OCI-LY1 (cell line): ENCODE data around the gene NRK.

Experiments used
- CTCF ChIP-seq: fragments of 200-600 bp; sonication (generic), shearing (Covaris generic); IDR thresholded peaks from 2 replicates; pipeline ENCODE4 v1.5.1; 2017; ENCODE audit warnings: mild to moderate bottlenecking, antibody characterized with exemption, low read length, moderate library complexity, mixed read lengths
- EZH2 ChIP-seq: fragments of 200-600 bp; sonication (generic), shearing (Covaris generic); IDR thresholded peaks from 2 replicates; pipeline ENCODE4 v1.8.0; 2017; ENCODE audit warnings: borderline replicate concordance, mixed run types, mild to moderate bottlenecking, antibody characterized with exemption, low read length, moderate library complexity, mixed read lengths

DNA sequence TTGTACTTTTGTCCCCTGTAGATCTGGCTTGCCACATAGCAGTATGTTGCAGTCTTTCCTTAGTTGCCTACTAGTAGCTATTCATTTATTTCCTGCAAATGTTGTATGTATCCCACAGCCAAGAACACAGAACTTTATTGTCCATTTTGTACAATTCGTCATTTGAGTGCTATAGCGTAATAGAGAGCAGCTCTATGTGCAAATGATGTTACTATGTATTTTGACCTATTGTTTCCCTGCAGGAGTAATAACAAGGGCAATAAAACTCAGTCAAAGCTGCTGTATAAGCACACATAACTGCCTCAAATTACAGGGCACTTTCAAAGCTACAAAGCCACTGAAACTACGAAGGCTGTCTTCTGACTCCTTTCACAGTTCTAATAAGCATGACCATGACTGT, 48.1 kb downstream of the NRK start:
- TF ChIP-seq CTCF = no peak
- no peak for TF ChIP-seq EZH2
